DND-41 (cell line): ENCODE measurements around the gene AAMDC.

Experiments
- CTCF ChIP-seq: IDR thresholded peaks from 2 replicates; pipeline ENCODE4 v1.5.1; 2012; ENCODE audit warnings: borderline replicate concordance, low read length, moderate library complexity, mild to moderate bottlenecking; ENCODE audit not compliant: poor library complexity, severe bottlenecking; ENCODE audit errors: extremely low read depth
- EZH2 ChIP-seq: IDR thresholded peaks from 3 replicates; pipeline ENCODE4 v1.6.1; 2012; ENCODE audit warnings: borderline replicate concordance, low read depth, mild to moderate bottlenecking, moderate library complexity, low read length, inconsistent platforms; ENCODE audit not compliant: severe bottlenecking

- TF ChIP-seq EZH2 (no peak), CTCF (no peak)
Measured at GRCh38 chr11:77793972-77794371, 27.0 kb upstream of the AAMDC start.
